Fibroblast of skin of left quadriceps (primary cell): ENCODE measurements around the gene RAPGEF1.

ENCODE experiments used
- DNase-seq, 2 experiments: peaks; one replicate each; pipeline ENCODE4 v3.0.0-alpha.2; 2013; ENCODE audit warnings: low read depth in 2 of 2

RAPGEF1 gene

DNA sequence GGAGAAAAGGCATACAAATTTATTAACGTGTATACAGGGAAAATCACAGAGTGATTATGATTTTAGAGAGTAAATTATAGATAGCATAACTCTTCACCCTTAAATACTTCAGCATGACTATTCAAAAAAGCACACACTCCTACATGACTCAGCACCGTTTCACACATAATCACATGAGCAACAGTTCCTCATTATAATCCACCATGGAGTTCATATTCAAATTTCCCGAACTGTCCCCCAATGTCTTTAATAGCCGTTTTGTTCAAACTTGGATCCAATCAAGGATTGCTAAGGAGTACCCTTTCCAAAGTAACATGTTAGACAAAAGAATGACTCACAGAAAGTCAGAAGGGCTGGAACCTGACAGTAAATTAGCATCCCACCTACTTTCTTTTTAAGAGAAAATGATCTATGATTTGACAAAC, 32.1 kb downstream of the RAPGEF1 start:
- DNase-seq: peak; percentile 53 to 55

DNA sequence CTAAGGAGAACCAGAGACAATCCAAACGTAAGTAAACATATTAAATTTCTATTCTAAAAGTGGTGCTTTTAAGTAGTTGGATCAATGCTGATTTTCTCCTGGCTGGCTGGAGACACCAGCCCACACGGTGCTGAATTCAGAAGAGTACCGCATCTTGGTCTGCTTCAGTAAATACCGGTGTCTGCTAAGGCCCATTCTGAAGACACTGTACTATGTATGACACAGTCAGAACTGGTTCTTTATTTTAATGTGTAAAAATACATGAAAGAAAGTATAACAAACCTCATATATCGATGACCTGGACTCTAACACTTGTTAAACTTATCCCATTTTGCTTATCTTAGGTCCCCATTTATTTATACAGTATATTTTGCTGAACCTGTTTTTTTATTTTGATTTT, 32.8 kb downstream of the RAPGEF1 start:
- no peak for DNase-seq

- no peak for DNase-seq
Measured at GRCh38 chr9:131706608-131706970, 33.3 kb downstream of the RAPGEF1 start.

DNA sequence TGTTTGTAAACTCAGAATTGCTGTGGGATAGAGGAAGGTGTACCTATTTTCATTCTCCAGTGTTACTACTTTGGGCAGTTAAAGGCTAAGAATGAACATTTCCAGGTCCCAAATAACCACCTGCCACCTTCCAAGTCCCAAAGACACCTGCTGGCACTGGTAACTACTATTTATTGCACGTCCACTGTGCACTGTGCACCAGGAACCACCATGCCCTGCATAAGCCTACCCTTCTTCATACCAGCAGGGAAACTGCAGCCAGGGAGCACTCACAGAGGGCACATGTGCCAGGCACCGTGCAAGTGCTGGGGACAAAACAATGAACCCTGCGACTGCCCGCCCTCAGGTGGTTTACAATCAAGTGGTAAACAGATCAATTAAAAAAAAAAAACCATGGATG, 34.9 kb downstream of the RAPGEF1 start:
- DNase-seq: no peak

DNA sequence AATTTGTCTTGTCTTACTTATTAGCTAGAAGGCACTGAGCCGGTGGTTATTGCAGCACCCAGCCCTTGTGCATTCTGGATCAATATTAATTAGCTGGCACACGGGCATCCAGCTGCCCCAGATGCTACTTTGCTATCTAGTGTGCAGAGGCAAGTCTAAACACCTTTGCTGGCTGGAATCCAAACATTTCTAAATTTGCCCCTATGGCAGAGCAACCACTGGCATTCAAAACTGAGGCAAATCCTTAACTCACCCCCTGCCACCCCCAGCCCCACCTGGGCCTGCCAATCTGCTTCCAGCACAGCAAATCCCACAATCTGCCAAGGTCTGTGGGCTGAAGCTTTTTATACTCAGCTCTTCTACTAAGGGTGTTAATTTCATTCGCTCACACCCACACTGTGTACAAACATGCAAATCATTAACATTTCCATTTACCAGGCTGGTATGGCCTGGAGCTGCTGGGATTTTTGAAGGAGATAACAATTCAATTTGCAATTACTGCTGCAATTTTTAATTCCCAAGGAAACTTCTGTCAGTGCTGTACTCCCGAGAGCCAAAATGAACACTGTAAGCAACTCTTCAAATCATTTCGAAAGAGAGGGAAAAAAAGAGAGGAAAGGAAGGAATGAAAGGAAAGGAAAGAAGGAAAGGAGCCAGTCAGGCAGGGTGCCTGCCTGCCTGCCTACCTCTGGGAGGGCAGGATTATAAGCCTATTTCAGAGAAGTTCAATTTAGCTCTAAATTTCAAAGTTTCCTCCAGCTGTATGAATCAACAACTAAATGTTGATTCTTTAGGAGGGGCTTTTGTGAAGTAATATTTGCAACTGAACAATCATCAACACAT, 35.5 kb downstream of the RAPGEF1 start:
- DNase-seq: no peak

GRCh38 chr9:131703697-131704096, 36.2 kb downstream of the RAPGEF1 start:
- DNase-seq: no peak

DNA sequence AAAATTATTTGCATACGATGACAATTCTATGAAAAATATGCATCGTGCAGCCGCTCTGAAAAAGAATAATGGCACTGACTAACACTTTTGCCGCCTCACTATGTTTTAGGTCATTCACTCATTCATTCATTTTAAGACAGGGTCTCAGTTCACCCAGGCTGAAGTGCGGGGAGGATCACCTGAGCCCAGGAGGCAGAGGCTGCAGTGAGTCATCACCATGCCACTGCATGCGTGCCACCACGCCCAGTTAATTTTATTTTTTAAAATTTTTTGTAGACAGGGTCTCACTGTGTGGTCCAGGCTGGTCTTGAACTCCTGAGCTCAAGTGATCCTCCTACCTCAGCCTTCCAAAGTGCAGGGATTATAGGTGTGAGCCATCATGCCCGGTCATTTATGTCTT, 37.0 kb downstream of the RAPGEF1 start:
- no peak for DNase-seq

GRCh38 chr9:131701789-131702337, 38.0 kb downstream of the RAPGEF1 start:
- DNase-seq: peak; percentile 28 to 34

GRCh38 chr9:131701436-131701781, 38.5 kb downstream of the RAPGEF1 start:
- DNase-seq: no peak

GRCh38 chr9:131700765-131701435, 39.0 kb downstream of the RAPGEF1 start:
- DNase-seq: no peak

- DNase-seq: no peak
Measured at GRCh38 chr9:131700076-131700475, 39.8 kb downstream of the RAPGEF1 start.

DNA sequence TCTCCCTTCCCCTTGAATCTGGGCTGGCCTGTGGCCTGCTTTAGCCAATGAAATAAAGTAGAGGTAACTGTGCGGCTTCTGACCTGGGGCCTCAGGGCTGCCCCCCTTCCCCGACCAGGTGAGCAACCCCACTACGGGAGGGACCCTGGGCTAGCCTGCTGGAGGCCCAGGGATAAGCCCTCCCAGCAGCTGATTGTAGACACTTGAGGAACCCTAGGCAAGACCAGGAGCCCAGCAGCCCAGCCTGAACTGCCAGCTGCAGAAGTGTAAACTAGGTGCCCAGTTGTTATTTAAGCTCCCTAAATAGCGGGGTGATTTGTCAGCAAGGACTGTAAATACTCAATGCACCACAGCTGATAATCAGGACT, 41.3 kb downstream of the RAPGEF1 start:
- DNase-seq: no peak

GRCh38 chr9:131697908-131698617, 41.8 kb downstream of the RAPGEF1 start:
- no peak for DNase-seq

DNA sequence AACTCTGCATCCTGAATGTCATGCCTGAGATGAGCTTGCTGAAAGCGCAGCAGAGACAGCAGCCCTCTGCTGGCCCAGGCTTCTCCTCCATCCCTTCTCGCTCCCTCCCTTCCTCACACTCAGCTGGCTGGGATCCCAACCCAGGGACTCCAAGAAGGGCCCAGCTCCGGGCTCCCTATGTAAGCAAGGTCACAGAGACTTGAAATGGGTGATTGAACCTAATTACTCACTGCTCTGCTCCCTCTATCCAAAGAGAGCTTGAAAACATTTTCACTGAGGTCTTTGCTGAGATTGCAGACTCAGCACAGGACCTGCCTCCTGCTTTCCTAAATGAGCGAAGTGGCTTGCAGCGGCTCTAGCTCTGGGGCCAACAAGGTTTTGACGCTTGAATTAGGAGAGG, 42.8 kb downstream of the RAPGEF1 start:
- DNase-seq: no peak

DNA sequence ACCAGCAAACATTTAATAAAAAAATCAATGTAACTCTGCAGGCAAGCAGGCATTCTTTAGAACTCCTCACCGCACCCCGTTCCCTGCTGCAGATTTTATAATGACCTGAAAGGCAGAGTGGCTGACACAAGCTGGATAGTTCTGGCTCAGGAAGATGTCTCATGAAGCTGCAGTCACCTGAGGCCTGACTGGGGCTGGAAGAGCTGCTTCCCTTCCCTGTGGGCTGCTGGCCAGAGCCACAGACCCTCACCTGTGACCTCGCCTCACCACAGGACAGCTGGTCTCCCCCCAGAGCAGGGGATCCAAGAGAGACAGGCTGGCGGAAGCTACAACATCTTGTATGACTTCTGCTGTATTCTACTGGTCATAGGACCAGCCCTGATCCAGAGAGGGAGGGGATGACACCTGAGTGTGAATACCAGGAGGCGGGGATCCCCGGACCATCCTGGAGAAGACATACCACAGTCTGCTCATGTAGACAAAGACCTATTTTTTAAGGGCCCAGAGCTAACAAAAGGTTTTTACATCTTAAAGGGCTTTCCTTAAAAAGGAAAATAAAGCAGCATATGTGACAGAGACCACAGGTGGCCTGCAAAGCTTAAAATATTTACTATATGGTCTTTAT, 43.9 kb downstream of the RAPGEF1 start:
- no peak for DNase-seq

DNA sequence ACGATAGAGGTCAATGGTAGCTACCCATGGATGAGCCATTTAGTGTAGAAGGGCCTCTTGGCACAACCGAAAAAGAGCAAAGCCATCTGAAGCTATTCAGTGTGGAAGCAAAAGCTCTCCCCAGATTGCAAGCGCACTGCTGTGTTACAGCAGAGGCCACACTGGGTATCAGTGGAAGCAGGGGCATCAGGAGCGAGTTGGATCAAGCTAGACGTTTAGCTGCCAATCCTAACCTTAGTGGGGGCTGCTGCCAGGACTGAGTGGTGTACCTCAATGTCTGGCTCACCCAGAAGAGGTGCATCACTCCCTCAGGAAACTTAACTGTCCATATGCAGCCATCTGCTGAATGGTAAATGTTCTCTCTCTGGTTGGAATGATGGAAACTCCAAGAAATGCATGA, 44.5 kb downstream of the RAPGEF1 start:
- DNase-seq: no peak

DNA sequence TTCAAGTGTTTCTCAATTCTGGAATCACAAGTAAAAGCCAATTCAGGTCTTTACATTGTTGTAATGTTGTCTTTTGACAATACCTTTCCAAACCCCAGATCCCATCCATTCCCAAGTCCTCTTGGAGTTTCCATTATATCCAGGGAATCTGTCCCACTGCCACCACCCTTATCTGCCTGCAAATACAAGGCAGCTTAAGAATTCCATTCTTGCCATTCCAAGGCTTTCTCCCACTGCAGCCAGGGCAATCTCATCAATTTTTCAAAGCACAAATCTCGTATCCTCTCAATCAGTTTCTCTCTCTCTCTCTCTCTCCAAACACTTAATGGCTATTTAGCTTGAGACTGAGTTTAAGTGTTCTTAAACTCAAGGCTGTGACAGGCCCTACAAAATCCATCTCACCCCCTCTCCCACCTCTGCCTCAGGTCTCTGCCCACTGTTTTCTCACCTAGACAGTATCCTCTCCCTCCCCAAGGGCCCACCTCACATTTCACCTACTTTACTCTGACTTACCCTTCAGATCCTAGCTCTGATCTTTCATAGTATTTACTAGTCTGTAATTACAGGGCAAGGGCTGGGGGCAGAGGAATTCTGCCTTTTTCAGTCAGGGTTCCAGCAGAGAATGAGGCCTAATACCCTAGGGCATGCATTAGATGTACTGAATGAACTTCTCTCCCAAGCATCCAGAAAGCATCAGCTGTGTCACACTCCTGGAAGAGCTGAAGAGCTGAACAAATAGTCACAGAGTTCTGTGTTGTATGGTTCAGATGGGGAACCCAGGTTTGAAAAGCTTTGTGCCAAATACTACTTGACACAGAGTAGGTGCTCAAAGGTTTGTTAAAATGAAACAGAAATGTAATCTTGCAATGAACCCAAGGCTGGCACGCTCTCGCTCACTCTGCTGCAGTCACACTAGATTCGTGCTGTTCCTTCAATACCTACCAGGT, 46.0 kb downstream of the RAPGEF1 start:
- no peak for DNase-seq

GRCh38 chr9:131692612-131693562, 47.0 kb downstream of the RAPGEF1 start:
- no peak for DNase-seq

- DNase-seq: no peak
Measured at GRCh38 chr9:131691969-131692611, 47.8 kb downstream of the RAPGEF1 start.
